GM12865 (cell line): ENCODE results near the gene SMAP2.

ENCODE experiments used
- DNase-seq: peaks from one replicate; pipeline ENCODE4 v3.0.0; 2010; ENCODE audit warnings: low read depth
- H3K4me3 ChIP-seq: 2 replicates; pipeline ENCODE4 v1.5.1; 2011; ENCODE audit warnings: mild to moderate bottlenecking, low read depth, low read length, control low read depth
- TF ChIP-seq, protein P1 (sequence below): IDR thresholded peaks from 2 replicates; pipeline ENCODE4 v1.5.1; 2011; ENCODE audit warnings: low read length, control low read depth, low read depth, inconsistent platforms; ENCODE audit not compliant: insufficient read depth; ENCODE audit errors: missing control alignments

Gene SMAP2

DNA sequence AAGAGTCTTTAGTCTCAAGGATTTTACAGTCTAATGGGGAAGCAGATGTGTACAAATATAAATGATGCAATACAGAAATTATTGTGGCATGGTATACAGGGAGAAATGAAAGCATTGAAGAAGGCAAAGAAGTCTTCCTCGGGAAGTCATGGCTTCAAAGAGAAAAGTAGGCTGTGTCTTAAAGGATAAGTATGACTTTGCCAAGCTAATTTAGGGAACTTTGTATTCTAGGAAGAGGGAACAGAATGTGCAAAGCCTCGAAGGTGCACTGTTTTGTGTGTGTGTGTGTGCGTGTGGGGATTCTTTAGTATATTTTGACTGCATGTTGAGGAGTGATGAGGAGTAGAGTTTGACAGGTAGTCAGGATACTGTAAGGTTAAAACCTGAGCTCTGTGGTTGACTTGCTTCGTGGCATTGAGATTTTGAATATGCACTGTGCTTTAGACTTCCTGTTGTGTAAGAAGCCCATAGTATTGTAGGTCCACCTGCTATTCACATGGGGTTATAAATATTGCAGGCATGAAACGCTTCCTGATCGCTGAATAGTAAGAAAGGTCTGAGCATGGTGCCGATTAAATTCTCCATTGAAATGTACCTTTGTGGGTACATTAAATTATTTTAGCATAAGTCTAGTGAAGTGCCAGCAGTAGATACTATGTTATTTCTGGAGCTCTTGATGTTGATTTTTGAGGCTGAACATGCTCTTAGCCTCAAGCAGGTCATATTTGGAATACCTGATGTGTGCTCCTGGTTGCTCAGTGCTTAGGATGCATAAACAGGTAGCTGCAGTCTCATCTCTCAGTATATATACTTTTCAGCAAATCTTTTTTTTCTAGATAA lies 8.0 kb downstream of the SMAP2 start:
- TF ChIP-seq, protein P1, sequence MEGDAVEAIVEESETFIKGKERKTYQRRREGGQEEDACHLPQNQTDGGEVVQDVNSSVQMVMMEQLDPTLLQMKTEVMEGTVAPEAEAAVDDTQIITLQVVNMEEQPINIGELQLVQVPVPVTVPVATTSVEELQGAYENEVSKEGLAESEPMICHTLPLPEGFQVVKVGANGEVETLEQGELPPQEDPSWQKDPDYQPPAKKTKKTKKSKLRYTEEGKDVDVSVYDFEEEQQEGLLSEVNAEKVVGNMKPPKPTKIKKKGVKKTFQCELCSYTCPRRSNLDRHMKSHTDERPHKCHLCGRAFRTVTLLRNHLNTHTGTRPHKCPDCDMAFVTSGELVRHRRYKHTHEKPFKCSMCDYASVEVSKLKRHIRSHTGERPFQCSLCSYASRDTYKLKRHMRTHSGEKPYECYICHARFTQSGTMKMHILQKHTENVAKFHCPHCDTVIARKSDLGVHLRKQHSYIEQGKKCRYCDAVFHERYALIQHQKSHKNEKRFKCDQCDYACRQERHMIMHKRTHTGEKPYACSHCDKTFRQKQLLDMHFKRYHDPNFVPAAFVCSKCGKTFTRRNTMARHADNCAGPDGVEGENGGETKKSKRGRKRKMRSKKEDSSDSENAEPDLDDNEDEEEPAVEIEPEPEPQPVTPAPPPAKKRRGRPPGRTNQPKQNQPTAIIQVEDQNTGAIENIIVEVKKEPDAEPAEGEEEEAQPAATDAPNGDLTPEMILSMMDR, result no peak
- DNase-seq, result peak; percentile 86
- H3K4me3 ChIP-seq, result peak overlapping the region; percentile 47

DNA sequence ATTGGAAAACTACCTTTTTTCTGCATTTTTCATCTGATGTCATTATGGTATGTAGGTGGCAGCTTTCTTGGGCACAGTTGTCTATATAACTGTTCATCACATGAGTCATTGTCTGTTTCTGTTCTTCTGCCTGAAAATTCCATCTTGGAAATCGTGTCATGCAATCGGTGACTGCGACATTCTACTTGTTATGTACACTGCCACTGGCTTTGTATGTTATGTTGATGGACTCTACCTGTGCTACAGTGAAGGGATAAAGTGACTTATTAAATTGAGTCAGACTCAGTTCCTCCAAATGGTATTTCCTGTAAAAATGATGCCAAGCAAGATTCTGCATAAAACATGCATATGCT lies 8.6 kb downstream of the SMAP2 start:
- DNase-seq, result no peak
- H3K4me3 ChIP-seq, result peak overlapping the region; percentile 47
- TF ChIP-seq, protein P1, result no peak

DNA sequence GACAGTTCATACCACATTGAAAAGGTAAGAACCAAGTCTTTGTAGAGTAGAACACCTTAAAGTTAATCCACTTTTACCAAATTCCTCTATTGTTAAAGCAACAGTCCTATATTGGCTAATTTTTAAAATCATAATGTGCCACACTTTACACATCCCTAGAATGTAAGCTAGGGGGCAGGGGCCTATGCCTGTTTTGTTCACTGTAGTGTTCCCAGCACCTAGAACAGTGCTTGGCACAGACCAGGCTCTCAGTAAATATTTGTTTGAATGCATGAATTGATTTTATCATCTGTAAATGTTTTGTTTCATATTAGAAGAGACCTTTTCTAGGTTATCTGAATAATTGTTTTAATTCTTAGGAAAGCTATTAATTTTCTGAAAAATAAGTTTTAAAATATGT lies 9.1 kb downstream of the SMAP2 start:
- no peak for DNase-seq
- peak overlapping the region; percentile 47 for H3K4me3 ChIP-seq
- TF ChIP-seq, protein P1, result no peak

DNA sequence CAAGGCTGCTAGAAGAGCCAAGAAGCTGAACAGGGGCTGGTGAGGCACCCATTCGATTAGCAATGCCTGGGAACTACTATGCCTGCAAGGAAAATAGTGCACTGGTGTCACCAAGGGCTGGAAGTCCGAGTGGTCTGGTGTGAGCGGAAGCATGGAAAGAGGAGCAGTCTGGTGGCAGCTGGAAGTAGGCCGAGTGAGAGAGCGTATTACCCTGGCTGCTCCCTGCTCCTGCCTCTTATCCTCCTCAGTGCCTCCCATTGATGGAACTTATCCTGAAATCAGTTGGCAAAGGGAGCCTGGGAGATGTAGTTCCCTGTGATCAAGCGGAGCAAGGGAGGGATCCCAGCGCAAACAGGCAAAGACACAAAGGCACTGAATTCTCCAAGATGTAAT lies 9.6 kb downstream of the SMAP2 start:
- DNase-seq, result no peak
- TF ChIP-seq, protein P1, result no peak
- peak overlapping the region; percentile 47 for H3K4me3 ChIP-seq

DNA sequence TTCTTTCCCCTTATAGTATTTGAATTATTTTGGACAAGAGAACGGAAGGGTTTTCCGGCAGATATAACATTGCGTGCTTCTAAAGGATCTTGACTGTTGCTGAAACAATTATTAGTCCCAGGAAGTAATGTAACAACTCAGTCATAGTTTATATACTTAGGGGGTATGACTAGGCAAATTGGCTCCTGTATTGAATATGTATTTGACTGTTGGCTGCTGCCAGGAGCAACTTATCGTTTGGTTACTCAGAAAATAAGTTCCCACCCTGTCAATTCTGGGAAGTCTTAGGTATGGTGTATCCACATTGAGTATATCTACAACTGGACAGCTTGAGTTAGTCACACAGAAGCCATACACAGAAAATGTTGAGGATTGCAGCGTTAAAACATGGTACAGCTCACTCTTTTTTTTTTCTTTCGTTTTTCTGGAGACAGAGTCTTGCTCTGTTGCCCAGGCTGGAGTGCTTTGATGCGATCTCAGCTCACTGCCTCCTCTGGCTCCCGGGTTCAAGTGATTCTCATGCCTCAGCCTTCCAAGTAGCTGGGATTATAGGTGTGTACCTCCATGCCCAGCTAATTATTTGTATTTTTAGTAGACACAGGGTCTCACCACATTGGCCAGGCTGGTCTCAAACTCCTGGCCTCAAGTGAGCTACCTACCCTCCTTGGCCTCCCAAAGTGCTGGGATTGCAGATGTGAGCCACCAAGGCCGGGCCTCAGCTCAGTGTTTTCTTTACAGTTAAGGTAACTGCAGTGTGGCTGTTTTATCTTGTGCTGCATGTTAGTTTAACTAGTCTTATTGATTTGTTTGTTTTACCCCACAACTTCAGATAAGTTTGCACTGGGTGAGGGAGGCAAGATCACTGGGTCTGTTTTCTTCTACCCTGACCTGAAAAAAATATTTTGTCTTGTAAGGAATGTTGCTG lies 10.2 kb downstream of the SMAP2 start:
- H3K4me3 ChIP-seq, result peak overlapping the region; percentile 47
- TF ChIP-seq, protein P1, result no peak
- DNase-seq, result peak; percentile 69

DNA sequence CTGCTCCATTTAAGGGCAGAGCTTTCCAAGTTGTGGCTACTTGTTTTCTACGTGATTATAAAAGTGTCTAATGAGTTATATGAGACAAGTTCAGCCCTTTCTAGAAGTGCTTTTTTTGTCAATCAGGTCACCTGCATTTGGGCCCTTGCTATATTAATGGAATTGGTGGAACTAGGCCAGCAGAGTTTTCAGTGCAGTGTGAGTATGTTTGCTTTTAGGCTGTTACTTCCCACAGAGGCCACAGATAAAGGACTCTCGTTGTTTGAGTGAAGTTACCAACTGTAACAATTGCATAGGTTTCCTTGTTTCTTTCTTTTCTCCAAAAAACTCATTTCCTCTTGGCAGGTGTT lies 10.9 kb downstream of the SMAP2 start:
- peak; percentile 61 for DNase-seq
- H3K4me3 ChIP-seq, result peak overlapping the region; percentile 47
- TF ChIP-seq, protein P1, result no peak
